Tibial nerve (tissue), 4 donors: ENCODE measurements around the gene BCL2L13. TPM values are rescaled to one million over a fixed set of nuclear protein-coding genes. Genes with fewer than 3 reads are reported as not detected.
"Not testable (repeated sequence)": the region's sequence is repeated elsewhere in the genome, so short reads cannot be mapped to it uniquely, and the experiment has no call there.

Experiments used
- DNase-seq, 2 donors: peaks; one replicate each; pipeline ENCODE4 v3.0.0-alpha.2; 2019; ENCODE audit warnings: low spot score in 2 of 2
- H3K27ac ChIP-seq, 4 donors: fragments of 200-600 bp; sonication (generic) in 3 of 4; one replicate each; pipeline ENCODE4 v1.5.1; 2017 to 2019; ENCODE audit warnings: mild to moderate bottlenecking in 1 of 4
- H3K27me3 ChIP-seq, 2 donors: fragments of 200-600 bp; sonication (generic) in 1 of 2; one replicate each; pipeline versions ENCODE4 v1.5.1 to v1.6.0; 2017 to 2019
- H3K36me3 ChIP-seq, 3 donors: fragments of 200-600 bp; sonication (generic); one replicate each; pipeline ENCODE4 v1.5.1; 2018 to 2019
- H3K4me1 ChIP-seq, 4 donors: fragments of 200-600 bp; sonication (generic) in 3 of 4; one replicate each; pipeline ENCODE4 v1.5.1; 2017 to 2019
- H3K4me3 ChIP-seq, 4 donors: fragments of 200-600 bp; sonication (generic) in 3 of 4; one replicate each; pipeline ENCODE4 v1.5.1; 2017 to 2019; ENCODE audit warnings: mild to moderate bottlenecking in 1 of 4, moderate library complexity in 1 of 4
- H3K9me3 ChIP-seq, 4 donors: fragments of 200-600 bp; sonication (generic) in 3 of 4; one replicate each; pipeline ENCODE4 v1.5.1; 2017 to 2019
- EP300 ChIP-seq, 2 donors: sonication (generic); formaldehyde crosslinking; IDR thresholded peaks; one replicate each; pipeline ENCODE4 v1.6.1; 2017; ENCODE audit warnings: antibody characterized with exemption in 2 of 2, mild to moderate bottlenecking in 1 of 2
- POLR2A ChIP-seq, 2 donors: fragments of 450-650 bp; IDR thresholded peaks; one replicate each; pipeline ENCODE4 v1.6.1; 2017; ENCODE audit warnings: antibody characterized with exemption in 2 of 2, mild to moderate bottlenecking in 2 of 2, moderate library complexity in 2 of 2
- WGBS, 2 donors: methylation state at CpG; one replicate each; pipeline ENCODE4 v1.1.5; 2018; 5-methylcytosine and 5-hydroxymethylcytosine counted together
- total RNA-seq, 4 donors: library from RNA; depleted of rRNA; stranded (reverse); fragments of >200 nt; gene quantifications; one replicate each; pipeline ENCODE4 v1.1.0, GENCODE V29; 2016
- TF ChIP-seq, protein P1 (sequence below), 5 experiments: fragments of 200-600 bp in 3 of 5; fragments of 450-650 bp in 2 of 5; sonication (generic) in 3 of 5; IDR thresholded peaks; one replicate each; pipeline ENCODE4 v1.5.1; 2016 to 2019; ENCODE audit warnings: antibody characterized with exemption in 5 of 5, mild to moderate bottlenecking in 3 of 5, moderate library complexity in 2 of 5

The BCL2L13 gene
- total RNA-seq, 4 donors from 2014 or later = 47.4 to 74.7 (median 60.9) TPM

DNA sequence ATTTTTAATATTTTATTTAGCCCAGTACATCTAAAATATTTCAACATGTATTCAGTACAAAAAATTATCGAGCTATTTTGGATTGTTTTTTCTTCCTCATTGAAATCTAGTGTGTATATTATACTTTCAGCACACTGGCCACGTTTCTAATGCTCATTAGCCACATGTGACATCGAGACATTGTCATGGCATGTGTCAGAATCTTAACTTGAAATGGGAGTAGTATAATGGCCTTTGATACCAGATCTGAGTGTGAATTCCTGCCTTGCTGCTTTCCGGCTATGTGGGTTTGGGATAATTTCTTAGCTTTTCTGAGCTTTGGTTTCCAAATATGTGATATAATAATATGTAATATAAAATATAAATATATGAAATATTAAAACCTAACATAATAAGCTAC is 54.3 kb downstream of the BCL2L13 start:
- TF ChIP-seq, protein P1, sequence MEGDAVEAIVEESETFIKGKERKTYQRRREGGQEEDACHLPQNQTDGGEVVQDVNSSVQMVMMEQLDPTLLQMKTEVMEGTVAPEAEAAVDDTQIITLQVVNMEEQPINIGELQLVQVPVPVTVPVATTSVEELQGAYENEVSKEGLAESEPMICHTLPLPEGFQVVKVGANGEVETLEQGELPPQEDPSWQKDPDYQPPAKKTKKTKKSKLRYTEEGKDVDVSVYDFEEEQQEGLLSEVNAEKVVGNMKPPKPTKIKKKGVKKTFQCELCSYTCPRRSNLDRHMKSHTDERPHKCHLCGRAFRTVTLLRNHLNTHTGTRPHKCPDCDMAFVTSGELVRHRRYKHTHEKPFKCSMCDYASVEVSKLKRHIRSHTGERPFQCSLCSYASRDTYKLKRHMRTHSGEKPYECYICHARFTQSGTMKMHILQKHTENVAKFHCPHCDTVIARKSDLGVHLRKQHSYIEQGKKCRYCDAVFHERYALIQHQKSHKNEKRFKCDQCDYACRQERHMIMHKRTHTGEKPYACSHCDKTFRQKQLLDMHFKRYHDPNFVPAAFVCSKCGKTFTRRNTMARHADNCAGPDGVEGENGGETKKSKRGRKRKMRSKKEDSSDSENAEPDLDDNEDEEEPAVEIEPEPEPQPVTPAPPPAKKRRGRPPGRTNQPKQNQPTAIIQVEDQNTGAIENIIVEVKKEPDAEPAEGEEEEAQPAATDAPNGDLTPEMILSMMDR (IDR thresholded peaks at IDR 0.05) = no peak
- TF ChIP-seq POLR2A (IDR thresholded peaks at IDR 0.05) (no peak), EP300 (IDR thresholded peaks at IDR 0.05) (no peak)
- Histone ChIP-seq H3K36me3 (peaks cover 0 to 31% (median 0%) of the 10 kb centered on the region in 3 donors), H3K4me3 (no peak overlapping the region), H3K27ac (no peak overlapping the region), H3K4me1 (no peaks in the 10 kb centered on the region), H3K9me3 (no peaks in the 10 kb centered on the region), H3K27me3 (no peaks in the 10 kb centered on the region)
- 81 to 82% methylated on average over 4 of the region's 4 CpGs for WGBS, 2 donors
- DNase-seq = no peak

DNA sequence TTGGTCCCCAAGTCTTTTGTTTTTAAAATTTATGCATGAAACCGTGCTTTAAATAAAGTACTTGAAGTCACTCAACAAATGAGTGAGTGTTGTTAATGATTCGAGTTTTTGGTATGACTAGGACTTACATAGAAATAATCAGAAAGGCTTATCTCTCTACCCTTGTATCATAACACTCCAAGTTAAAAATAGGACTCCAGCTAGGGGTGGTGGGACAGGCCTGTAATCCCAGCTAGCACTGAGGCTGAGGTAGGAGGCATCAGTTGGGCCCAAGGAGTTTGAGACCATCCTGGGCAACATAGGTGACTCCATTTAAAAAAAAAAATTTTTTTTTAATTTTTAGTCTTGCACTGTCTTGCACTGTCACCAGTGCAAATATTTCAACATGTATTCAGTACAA is 55.6 kb downstream of the BCL2L13 start:
- Histone ChIP-seq H3K4me1 (no peaks in the 10 kb centered on the region), H3K36me3 (peaks cover 0 to 26% (median 0%) of the 10 kb centered on the region in 3 donors), H3K27ac (no peak overlapping the region), H3K4me3 (no peak overlapping the region), H3K27me3 (no peaks in the 10 kb centered on the region), H3K9me3 (no peaks in the 10 kb centered on the region)
- TF ChIP-seq POLR2A (IDR thresholded peaks at IDR 0.05) (no peak), EP300 (IDR thresholded peaks at IDR 0.05) (no peak)
- TF ChIP-seq, protein P1 (IDR thresholded peaks at IDR 0.05) = no peak
- DNase-seq = no peak
- 83 to 86% methylated on average over 2 of the region's 2 CpGs for WGBS, 2 donors

DNA sequence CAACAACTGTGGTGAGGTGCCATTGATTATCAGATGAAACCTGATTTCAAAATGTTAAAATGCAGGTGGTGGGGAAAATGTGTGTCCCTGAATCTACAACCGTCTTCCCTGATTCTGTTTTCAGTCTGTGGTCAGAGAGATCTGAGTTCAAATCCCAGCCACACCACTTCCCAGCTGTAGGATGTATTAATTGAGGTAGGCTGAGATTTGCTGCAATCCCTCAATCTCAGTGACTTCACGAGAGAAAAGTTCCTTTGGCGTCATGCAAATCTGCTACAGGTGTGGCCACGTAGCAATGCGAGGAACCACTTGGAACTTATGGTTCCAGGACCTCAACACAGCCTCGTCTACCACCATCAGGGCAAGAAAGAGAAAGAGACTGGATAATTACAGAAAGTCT is 56.2 kb downstream of the BCL2L13 start:
- Histone ChIP-seq H3K4me1 (no peaks in the 10 kb centered on the region), H3K4me3 (no peak overlapping the region), H3K27ac (no peak overlapping the region), H3K9me3 (no peaks in the 10 kb centered on the region), H3K27me3 (no peaks in the 10 kb centered on the region), H3K36me3 (peaks cover 0 to 21% (median 0%) of the 10 kb centered on the region in 3 donors)
- TF ChIP-seq, protein P1 (IDR thresholded peaks at IDR 0.05) = no peak
- TF ChIP-seq EP300 (IDR thresholded peaks at IDR 0.05) = no peak
- 93 to 95% methylated on average over 6 of the region's 6 CpGs for WGBS, 2 donors
- DNase-seq = no peak

DNA sequence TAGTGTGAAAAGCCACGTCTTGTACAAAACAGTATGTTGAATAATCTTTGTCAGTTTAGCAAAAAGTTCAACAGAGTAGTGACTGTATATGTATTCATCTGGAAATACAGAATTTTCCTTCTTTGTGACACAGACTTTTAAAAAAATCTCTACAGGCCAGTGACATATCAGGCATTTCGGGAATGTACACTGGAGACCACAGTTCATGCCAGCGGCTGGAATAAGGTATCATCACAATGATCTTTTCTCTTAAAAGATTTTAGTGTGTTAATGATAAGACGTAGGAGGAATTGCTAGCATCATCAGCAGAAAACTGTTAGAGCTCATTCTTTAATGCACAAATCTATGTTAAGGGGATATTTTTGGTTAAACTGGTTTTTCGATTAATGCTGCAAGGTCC is 57.4 kb downstream of the BCL2L13 start:
- WGBS, 2 donors = 71 to 74% methylated on average over 5 of the region's 5 CpGs
- TF ChIP-seq POLR2A (IDR thresholded peaks at IDR 0.05) (no peak), EP300 (IDR thresholded peaks at IDR 0.05) (no peak)
- TF ChIP-seq, protein P1 (IDR thresholded peaks at IDR 0.05) = no peak
- Histone ChIP-seq H3K4me1 (peaks cover 0 to 8% (median 0%) of the 10 kb centered on the region in 4 donors), H3K27me3 (no peaks in the 10 kb centered on the region), H3K9me3 (no peaks in the 10 kb centered on the region), H3K36me3 (peaks cover 0 to 19% (median 0%) of the 10 kb centered on the region in 3 donors), H3K27ac (no peak overlapping the region), H3K4me3 (no peak overlapping the region)
- no peak for DNase-seq

DNA sequence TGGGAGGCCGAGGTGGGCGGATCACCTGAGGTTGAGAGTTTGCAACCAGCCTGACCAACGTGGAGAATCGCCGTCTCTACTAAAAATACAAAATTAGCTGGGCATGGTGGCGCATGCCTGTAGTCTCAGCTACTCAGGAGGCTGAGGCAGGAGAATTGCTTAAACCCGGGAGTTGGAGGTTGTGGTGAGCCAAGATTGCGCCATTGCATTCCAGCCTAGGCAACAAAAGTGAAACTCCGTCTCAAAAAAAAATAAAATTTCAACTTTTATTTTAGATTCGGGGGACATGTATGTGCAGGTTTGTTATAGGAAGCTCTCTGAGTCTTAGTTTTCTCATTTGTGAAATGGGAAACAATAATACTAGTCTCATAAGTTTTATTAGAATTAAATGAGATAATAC is 58.6 kb downstream of the BCL2L13 start:
- H3K27ac ChIP-seq, H3K27me3 ChIP-seq, H3K4me1 ChIP-seq, H3K9me3 ChIP-seq, DNase-seq, H3K4me3 ChIP-seq: not testable (repeated sequence)
- WGBS, 2 donors = 86 to 92% methylated on average over 10 of the region's 10 CpGs
- peaks cover 0 to 19% (median 0%) of the 10 kb centered on the region in 3 donors for H3K36me3 ChIP-seq

DNA sequence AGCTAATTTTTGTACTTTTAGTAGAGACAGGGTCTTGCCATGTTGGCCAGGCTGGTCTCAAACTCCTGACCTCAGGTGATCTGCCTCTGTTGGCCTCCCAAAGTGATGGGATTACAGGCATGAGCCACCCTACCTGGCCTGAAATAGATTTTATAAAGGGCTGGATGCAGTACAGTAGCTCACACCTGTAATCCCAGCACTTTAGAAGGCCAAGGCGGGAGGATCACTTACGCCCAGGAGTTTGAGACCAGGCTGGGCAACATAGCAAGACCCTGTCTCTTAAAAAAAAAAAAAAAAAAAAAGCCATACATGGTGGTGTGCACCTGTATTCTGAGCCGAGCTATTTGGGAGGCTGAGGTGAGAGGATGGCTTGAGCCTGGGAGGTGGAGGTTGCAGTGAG is 59.7 kb downstream of the BCL2L13 start:
- peaks cover 0 to 27% (median 0%) of the 10 kb centered on the region in 3 donors for H3K36me3 ChIP-seq
- not testable (repeated sequence) for H3K27ac ChIP-seq, H3K27me3 ChIP-seq, H3K9me3 ChIP-seq, H3K4me3 ChIP-seq, H3K4me1 ChIP-seq, DNase-seq
- 96 to 99% methylated on average over 3 of the region's 3 CpGs for WGBS, 2 donors
